ENCODE measurements around the gene DNAJC12.
A peak's percentile ranks its signal among the peaks of the same experiment; 100 is the strongest.
"Not testable (repeated sequence)": the region's sequence is repeated elsewhere in the genome, so short reads cannot be mapped to it uniquely, and the experiment has no call there.

DNAJC12 gene

DNA sequence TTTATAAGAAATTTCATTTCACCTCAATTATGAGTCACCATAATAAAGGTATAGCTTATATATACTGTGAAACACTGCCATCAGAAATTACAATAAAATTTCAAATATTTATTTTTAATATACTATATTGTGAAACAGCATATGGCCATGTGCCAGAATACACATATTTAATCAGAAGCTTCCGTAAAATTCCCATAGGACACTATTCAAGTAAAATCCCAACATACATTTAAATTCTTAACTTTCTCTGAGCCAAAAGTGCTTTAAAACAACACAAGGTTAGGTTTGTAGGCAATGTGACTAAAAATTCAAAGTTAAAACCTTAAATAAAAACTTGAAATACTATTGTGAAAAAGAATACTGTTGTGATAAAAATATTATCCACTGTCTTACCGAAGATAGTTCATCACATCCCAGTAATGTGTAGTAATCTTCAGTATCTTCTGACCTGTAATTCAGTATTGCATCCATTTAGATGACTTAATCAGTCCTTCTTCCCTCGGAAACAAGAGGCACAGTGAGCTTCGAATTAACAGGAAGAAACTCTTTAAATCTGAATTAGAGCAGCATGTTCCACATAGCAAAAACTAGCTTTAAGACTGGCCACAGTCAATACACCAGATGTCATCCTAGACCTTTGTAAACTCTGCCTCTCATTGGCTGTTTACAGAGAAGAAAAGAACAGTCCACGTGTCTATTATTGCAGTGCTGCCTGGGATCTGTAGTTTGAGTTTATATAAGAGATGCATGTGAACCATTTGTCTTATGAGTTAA is at the start of gene DNAJC12:
Gene DNAJC12 (minus strand): TSS at position 648 of the 774 bp plus-strand sequence. CDS start 177 bp downstream, at position 471.
- no peak for DNase-seq (ENCODE audit: low read depth in 3 of 3)

- peak; percentile 47 to 57 (median 53) for DNase-seq (ENCODE audit: low read depth in 3 of 3)
Observed at GRCh38 chr10:67884842-67885670, 47.1 kb upstream of the DNAJC12 start.

DNA sequence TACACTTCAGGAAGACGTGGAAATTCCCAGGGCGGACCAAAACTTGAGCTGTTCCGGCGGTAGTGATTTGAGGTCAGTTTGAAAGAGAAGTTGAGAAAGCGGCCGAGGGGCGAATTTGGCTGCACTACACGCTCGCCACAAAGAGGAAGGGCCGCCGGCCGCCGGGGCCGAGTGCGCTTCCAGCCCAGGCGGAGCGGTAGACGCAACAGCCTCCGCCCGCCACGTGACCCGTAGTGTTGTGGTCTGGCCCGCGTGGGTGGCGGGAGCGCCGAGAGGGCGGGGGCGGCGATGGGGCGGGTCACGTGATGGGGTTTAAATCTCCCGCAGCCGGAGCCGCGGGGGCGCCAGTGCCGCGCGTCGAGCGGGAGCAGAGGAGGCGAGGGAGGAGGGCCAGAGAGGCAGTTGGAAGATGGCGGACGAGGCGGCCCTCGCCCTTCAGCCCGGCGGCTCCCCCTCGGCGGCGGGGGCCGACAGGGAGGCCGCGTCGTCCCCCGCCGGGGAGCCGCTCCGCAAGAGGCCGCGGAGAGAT is 46.4 kb upstream of the DNAJC12 start, which contains the start of gene SIRT1:
Gene SIRT1 (plus strand): TSS at position 344 of the 529 bp plus-strand sequence. CDS start 66 bp downstream, at position 410.
- peak; percentile 86 to 94 (median 94) for DNase-seq (ENCODE audit: low read depth in 3 of 3)

- DNase-seq (ENCODE audit: low read depth in 3 of 3), result no peak
Observed at GRCh38 chr10:67883710-67884312, 45.8 kb upstream of the DNAJC12 start.

- DNase-seq (ENCODE audit: low read depth in 3 of 3), result no peak
Observed at GRCh38 chr10:67878133-67878532, 40.1 kb upstream of the DNAJC12 start.

- not testable (repeated sequence) for DNase-seq (ENCODE audit: low read depth in 3 of 3)
Observed at GRCh38 chr10:67877421-67877820, 39.4 kb upstream of the DNAJC12 start.

DNA sequence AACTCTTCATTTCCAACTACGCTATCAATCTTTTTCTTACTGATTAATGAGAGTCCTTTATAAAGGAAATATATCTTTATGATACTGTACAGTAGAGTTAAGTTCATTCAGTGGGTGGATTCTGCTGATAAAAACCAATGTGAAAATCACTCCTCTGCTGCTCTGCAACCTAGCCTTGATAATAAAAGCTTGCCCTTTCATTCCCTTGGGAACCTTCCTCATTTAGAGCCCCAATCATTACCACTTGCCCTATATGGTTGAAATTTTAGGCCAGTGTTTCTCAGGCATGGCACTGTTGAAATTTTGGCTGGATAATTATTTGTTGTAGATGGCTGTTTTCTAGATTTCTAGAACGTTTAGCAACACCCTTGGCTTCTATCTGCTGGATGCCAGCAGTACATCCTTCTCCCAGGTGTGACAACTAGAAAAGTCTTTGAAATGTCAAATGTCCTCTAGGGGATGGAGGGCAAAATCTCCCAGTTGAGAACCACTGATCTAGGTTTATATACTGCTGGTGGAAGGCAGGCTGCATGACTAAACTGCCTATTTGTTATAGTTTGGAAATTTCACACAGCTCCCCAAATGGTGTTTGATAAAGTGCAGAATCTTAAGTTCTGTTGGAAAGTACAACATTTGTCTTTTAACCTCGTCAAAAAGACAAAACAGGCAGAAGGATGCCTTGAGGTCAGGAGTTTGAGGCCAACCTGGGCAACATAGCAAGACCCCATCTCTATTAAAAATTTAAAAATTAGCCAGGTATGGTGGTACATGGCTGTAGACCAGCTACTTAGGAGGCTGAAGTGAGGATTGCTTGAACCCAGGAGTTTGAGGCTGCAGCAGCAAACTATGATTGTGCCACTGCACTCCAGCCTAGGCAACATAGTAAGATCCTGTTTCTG is 37.6 kb upstream of the DNAJC12 start:
- no peak for DNase-seq (ENCODE audit: low read depth in 3 of 3)

DNA sequence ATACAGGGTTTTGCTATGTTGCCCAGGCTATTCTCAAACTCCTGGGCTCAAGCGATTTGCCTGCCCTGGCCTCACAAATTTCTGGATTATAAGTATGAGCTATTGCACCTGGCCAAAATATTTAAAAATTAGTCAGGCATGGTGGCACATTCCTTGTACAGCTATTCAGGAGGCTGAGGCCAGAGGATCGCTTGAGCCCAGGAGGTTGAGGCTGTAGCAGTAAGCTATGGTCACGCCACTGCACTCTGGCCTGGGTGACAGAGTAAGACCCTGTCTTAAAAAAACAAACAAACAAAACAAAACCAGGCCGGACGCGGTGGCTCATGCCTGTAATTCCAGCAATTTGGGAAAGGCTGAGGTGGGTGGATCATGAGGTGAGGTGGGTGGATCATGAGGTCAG is 32.0 kb upstream of the DNAJC12 start:
- DNase-seq (ENCODE audit: low read depth in 3 of 3), result no peak

DNA sequence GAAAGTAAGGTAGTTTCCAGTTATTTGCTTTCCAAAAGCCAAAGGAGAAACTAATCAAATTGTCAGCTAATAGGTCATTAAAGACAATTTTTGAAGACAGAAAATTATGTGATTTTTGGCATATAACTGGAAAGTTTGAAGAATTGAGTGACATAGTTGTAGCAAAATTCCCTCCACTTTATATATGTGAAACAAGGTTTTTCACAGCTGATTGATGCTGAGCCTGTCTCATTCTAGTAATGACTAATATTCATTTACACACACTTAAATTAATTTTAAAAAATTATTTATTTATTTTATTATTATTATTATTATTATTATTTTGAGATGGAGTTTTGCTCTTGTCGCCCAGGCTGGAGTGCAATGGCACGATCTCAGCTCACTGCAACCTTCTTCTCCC is 30.1 kb upstream of the DNAJC12 start:
- no peak for DNase-seq (ENCODE audit: low read depth in 3 of 3)

- no peak for DNase-seq (ENCODE audit: low read depth in 3 of 3)
Observed at GRCh38 chr10:67864607-67865371, 26.8 kb upstream of the DNAJC12 start.

DNA sequence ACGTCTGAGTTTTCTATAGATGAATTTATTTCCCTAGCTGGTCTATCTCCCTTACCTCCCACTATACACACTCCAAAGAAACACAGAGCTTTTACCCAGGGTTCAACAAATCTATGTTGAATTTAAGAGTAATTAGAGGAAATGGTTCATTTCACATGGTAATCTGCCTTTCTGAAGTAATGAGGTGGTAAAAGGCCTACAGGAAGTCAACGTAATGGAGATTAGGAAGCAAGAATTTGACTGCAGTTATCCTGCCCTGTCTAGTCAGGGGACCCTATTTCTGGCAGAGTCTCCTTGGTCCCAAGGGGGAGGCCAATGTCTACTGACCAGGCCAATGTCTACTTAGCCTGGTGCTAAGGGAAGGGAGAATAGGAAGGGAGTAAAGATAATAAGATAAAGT is 25.1 kb upstream of the DNAJC12 start:
- no peak for DNase-seq (ENCODE audit: low read depth in 3 of 3)

- no peak for DNase-seq (ENCODE audit: low read depth in 3 of 3)
Observed at GRCh38 chr10:67861750-67862432, 23.9 kb upstream of the DNAJC12 start.

DNA sequence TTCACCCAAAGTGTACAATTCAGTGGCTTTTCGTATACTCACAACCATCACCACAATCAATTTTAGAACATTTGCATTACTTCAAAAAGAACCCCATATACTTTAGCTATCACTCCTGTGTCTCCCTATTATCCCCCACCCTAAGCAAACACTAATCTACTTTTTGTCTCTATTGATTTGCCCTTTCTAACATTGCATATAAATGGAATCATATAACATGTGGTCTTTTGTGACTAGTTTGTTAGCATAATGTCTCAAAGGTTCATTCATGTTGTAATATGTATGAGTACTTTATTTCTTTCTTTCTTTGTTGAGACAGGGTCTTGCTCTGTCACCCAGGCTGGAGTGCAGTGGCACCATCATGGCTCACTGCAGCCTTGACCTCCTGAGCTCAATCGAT is 21.0 kb upstream of the DNAJC12 start:
- no peak for DNase-seq (ENCODE audit: low read depth in 3 of 3)

- no peak for DNase-seq (ENCODE audit: low read depth in 3 of 3)
Observed at GRCh38 chr10:67853512-67853911, 15.5 kb upstream of the DNAJC12 start.

- no peak for DNase-seq (ENCODE audit: low read depth in 3 of 3)
Observed at GRCh38 chr10:67852761-67853160, 14.8 kb upstream of the DNAJC12 start.

DNA sequence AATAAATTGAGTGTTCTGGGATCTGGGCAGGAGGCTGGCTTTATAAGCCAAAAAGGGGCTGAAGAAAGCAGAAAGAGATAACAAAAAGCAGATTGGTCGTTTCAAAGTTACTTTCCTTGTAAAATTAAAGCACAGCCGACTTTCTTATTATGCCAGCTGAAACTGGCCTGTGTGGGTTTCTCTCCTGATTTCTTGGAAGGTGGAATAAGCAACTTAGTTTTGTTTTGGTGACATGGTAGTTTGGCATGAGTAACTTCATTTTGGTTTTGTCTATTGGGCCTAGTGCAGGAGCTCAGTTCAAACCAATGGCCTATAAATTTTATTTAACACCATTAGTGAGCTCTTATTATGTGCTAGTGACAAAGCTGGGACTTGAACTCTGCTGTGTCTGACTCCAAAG is 13.2 kb upstream of the DNAJC12 start:
- no peak for DNase-seq (ENCODE audit: low read depth in 3 of 3)

DNA sequence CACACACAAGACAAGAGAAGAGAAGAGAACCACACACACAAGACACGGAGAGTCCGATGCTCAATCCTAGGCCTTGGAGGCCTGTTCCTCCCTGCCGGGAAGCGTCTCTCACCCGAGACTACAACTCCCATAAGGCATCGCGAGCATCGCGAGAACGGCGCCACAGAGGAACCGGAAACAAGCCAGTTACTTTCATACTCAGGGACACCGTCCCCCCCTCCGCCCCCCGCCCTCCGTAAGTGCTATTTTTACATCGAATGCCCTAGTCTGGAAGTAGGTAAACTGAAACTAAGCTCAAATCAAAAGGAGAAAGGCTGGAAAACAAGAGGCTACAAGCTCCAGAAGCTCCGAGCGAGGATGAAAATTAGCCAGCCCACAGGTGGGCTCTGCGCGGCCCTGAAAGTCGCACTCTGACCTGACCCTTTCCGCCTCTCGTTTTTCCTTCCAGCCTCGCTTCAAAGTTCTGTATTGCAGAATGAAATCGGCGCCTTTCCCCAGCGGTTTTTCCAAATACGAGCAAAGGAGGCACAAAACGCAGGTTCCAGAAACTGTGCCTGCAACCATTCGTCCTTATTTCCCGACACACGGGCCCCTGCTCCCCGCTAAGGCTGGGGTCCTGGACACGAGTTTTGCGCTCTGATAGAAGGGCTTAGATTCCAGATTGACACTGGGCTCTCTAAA is 11.5 kb upstream of the DNAJC12 start:
- DNase-seq (ENCODE audit: low read depth in 3 of 3), result peak; percentile 86 to 90 (median 89)

DNA sequence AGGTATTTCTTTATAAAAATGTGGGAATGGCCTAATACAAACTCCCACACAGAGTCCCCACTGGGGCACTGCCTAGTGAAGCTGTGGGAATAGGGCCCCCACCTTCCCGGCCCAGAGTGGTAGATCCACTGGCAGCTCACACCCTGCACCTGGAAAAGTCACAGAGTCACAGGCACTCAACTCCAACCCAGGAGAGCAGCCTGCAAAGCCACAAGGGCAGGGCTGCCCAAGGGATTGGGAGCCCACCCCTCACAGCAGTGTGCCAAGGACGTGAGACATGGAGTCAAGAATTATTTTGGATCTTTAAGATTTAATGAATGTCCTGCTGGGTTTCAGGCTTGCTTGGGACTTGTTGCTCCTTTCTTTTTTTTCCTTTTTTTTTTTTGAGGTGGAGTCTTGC is 5.3 kb upstream of the DNAJC12 start:
- no peak for DNase-seq (ENCODE audit: low read depth in 3 of 3)

- DNase-seq (ENCODE audit: low read depth in 3 of 3), result no peak
Observed at GRCh38 chr10:67841737-67842136, 3.7 kb upstream of the DNAJC12 start.

Data from stimulated activated CD4-positive, alpha-beta T cell treated with anti-CD3 and anti-CD28 coated beads, TNF-alpha, amount 100 ng/mL, for 4 hours (primary cell).